ENCODE data around the gene MTHFSD.

The MTHFSD gene

GRCh38 chr16:86495357-86495701 lies 59.7 kb downstream of the MTHFSD start:
- no peak for DNase-seq (ENCODE audit: insufficient read length, low spot score)
- no peak for FAIRE-seq
- no peak for TF ChIP-seq POLR2A (IDR thresholded peaks at IDR 0.05; ENCODE audit: low read depth, low read length)

DNA sequence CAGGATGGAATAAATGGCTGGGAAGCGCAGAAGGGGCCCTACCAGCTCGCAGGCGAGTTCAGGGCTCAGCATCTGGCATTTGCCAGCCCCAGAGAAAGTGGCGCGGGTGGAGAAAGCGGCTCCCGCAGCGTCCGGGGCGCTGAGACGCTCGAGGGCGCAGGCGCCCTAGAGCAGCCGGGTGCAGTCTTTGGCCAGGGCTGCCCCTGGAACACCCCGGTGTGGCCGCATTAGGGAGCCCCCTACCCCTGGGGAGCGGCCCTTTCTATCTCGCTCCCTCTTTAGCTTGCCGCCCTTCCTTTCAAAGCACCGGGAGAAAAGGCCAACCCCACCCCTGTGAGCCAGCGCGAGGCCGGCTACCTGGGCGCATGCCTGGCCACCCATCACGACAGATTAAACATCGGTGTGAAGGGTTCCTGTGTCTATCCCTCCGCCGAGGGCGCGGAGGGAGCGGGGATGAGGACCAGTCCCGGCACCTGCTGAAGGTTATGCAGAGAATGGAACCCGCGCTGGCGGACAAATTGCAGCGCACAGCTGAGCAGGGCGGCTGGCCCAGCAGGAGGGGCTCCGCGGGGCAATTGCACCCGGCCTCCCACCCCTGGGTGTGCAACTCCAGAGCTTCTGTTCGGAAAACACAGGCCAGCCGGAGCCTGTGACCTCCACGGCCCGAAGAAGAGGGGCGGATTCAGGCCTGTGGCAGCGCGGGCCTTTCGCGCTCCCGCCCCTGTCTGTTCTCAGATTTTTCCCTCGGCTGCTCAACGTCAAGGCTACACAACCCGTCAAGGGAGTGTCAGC lies 60.3 kb downstream of the MTHFSD start:
- TF ChIP-seq POLR2A (IDR thresholded peaks at IDR 0.05; ENCODE audit: low read depth, low read length), result no peak
- no peak for FAIRE-seq
- no peak for DNase-seq (ENCODE audit: insufficient read length, low spot score)

GRCh38 chr16:86494039-86494564 lies 60.9 kb downstream of the MTHFSD start:
- FAIRE-seq (no peak), DNase-seq (ENCODE audit: insufficient read length, low spot score) (no peak)
- no peak for TF ChIP-seq POLR2A (IDR thresholded peaks at IDR 0.05; ENCODE audit: low read depth, low read length)

- no peak for TF ChIP-seq POLR2A (IDR thresholded peaks at IDR 0.05; ENCODE audit: low read depth, low read length)
- no peak for FAIRE-seq
- DNase-seq (ENCODE audit: insufficient read length, low spot score), result no peak
These were observed 61.9 kb downstream of the MTHFSD start for GRCh38 chr16:86492961-86493629.

DNA sequence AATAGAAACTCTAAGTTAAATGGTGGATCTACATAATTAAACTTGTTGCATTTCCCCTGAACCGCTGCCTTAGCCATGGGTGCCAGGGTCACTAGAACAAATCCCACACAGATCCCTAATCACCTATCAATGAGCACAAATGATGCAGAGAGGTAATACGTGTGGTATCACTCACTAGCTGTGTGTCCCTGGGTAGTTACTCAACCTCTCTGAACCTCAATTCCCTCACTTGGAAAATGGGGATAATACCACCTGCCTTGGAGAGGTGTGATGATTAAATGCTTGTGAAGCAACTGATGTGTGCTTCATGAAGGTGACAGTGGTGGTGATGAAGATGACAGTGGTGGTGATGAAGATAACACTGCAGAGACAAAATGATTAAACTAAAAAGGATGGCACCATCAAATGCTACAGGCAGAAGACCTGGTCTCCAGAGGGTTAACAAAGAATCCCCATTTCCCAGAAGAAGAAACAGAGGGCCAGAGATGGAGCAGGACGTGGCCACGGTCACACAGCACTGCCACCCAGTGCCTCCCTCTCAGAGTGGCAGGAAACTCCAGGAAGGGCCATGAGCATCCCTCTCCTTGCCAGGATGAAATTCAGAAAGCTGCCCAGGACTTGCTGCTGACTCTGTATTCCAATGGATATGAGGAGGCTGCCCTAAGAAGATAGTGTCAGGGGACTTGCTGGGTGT lies 62.6 kb downstream of the MTHFSD start:
- FAIRE-seq, result no peak
- TF ChIP-seq POLR2A (IDR thresholded peaks at IDR 0.05; ENCODE audit: low read depth, low read length), result no peak

GRCh38 chr16:86491640-86492023 lies 63.4 kb downstream of the MTHFSD start:
- DNase-seq (ENCODE audit: insufficient read length, low spot score) (no peak), FAIRE-seq (no peak)
- no peak for TF ChIP-seq POLR2A (IDR thresholded peaks at IDR 0.05; ENCODE audit: low read depth, low read length)

More for the DNA sequence above, 62.6 kb downstream of the MTHFSD start:
- no peak for DNase-seq (ENCODE audit: insufficient read length, low spot score)

DNA sequence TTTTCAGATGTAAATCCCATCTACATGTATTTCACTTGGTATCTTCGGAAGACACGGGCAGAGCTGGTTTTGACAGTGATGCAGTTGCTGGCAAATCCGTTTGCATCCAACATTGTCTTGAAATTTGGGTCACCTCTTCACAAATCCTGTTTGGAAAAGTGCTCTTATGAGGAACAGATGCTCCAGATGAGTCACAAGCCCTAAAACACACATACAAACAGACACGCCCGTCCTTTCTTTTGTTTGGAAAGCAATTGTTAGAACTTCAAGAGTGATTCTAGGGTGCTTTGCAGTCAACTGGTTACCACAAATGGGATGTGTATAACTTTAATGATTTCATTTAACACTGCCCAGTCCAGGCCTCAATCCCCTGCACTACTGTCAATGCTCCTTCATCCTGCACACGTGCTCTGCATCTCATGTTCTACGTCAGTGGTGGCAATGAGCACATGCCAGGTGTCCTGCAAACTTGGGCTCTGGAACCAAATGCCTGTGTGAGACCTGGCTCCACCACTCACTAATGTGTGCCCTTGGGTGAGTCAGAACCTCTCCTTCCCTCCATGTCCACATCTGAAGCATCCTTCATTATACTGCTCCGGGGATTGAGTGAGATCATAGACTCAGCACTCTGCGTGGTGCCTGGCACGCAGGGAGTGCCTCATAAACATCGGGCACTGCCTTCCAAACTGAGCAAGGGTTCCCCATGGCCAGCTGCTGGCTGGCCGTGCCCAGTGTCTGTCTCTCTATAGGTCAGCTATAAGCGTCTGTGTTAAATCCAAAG lies 64.0 kb downstream of the MTHFSD start:
- no peak for FAIRE-seq
- DNase-seq (ENCODE audit: insufficient read length, low spot score), result peak; percentile 66
- no peak for TF ChIP-seq POLR2A (IDR thresholded peaks at IDR 0.05; ENCODE audit: low read depth, low read length)

DNA sequence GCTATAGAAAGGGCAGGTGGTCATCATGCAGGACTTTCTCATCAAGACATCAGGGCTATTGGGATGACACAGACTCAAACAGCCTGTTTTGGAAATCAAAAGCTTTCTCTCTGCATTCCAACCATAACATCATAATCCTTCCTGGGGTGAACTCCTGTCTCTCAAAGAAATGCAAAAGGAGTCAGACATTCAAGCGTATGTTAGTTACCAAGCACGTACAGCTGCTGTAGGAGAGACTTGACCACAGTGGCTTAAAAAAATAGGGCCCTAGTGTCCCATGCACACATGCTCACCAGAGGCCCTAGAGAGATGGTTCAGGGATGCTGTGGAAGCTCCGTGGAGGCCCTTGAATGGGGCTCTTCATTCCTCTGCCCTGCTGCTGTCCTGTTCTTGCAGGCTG lies 69.3 kb downstream of the MTHFSD start:
- FAIRE-seq, result no peak
- DNase-seq (ENCODE audit: insufficient read length, low spot score), result no peak

DNA sequence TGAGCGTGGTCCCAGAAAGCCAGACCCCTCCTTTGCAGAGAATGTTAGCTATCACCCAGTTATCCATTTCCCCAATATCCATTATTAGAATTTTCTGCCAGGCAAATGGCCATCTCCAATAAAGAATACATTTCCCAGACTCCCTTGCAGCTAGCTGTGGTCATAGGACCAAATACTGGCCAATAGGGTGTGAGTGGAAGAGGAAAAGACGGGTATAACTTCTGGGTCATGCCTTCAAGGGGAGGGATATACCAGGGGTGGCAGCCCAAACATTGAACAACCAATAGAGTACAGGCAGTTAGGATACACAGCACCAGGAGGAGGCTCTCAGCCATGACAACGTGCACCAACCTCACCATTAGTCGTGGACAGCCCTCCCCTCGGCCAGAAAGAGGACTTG lies 70.8 kb downstream of the MTHFSD start:
- no peak for TF ChIP-seq POLR2A (IDR thresholded peaks at IDR 0.05; ENCODE audit: low read depth, low read length)
- no peak for FAIRE-seq

More for the DNA sequence above, 69.3 kb downstream of the MTHFSD start:
- TF ChIP-seq POLR2A (IDR thresholded peaks at IDR 0.05; ENCODE audit: low read depth, low read length), result no peak

GRCh38 chr16:86481607-86482006 lies 73.4 kb downstream of the MTHFSD start:
- no peak for TF ChIP-seq POLR2A (IDR thresholded peaks at IDR 0.05; ENCODE audit: low read depth, low read length)
- DNase-seq (ENCODE audit: insufficient read length, low spot score) (no peak), FAIRE-seq (no peak)

More for the DNA sequence above, 70.8 kb downstream of the MTHFSD start:
- no peak for DNase-seq (ENCODE audit: insufficient read length, low spot score)

DNA sequence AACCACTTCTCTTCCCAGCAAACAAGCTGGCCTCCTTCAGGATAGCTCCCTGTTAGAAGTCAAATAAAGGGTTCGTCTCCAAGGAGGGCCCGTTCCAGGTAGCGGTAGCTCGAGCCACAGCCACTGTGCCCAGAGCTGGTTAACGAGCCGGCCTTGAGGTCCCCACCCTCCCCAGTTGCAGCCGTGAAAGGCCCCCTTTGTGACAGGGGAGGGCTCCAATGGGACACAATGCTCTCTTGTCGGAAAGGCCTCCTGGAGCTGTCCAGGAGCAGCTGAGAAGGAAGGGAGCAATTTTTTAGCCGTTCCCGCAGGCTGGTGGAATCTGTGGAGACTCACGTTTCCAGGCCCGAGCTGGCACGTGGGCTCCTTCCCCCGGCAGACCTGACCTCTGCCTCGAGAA lies 74.6 kb downstream of the MTHFSD start:
- no peak for FAIRE-seq
- TF ChIP-seq POLR2A (IDR thresholded peaks at IDR 0.05; ENCODE audit: low read depth, low read length), result no peak
- DNase-seq (ENCODE audit: insufficient read length, low spot score), result no peak
